Liver (tissue), 3 donors: ENCODE data around the gene PSD4.

Experiments used
- ATF3 ChIP-seq: IDR thresholded peaks from 2 replicates; pipeline ENCODE4 v1.6.1; 2016; ENCODE audit warnings: antibody characterized with exemption
- CTCF ChIP-seq: fragments of 150-350 bp; IDR thresholded peaks from 2 replicates; pipeline ENCODE4 v1.5.1; 2017; ENCODE audit warnings: improper control_type of control experiment, low read depth, low read length; ENCODE audit not compliant: missing input control
- EGR1 ChIP-seq, 2 donors: IDR thresholded peaks; 2 replicates each; pipeline ENCODE4 v1.6.1; 2016 to 2018; ENCODE audit warnings: antibody characterized with exemption in 2 of 2, low read depth in 2 of 2
- FOXA1 ChIP-seq: IDR thresholded peaks from 2 replicates; pipeline ENCODE4 v1.6.1; 2016; ENCODE audit warnings: antibody characterized with exemption
- GABPA ChIP-seq, 2 donors: IDR thresholded peaks in 1 of 2; conservative IDR thresholded peaks in 1 of 2; 2 replicates each; pipeline ENCODE4 v1.6.1; 2016; ENCODE audit warnings: antibody characterized with exemption in 2 of 2, mild to moderate bottlenecking in 1 of 2, moderate library complexity in 1 of 2
- HNF4A ChIP-seq, 2 donors: conservative IDR thresholded peaks; 2 replicates each; pipeline ENCODE4 v1.6.1; 2016; ENCODE audit warnings: antibody characterized with exemption in 2 of 2, mild to moderate bottlenecking in 2 of 2
- MAX ChIP-seq: IDR thresholded peaks from 2 replicates; pipeline ENCODE4 v1.6.1; 2016; ENCODE audit warnings: antibody characterized with exemption
- RAD21 ChIP-seq, 2 donors: IDR thresholded peaks; 2 replicates each; pipeline ENCODE4 v1.6.1; 2016; ENCODE audit warnings: antibody characterized with exemption in 2 of 2, mild to moderate bottlenecking in 2 of 2
- RXRA ChIP-seq, 2 donors: IDR thresholded peaks; 2 replicates each; pipeline ENCODE4 v1.6.1; 2017 to 2018; ENCODE audit warnings: antibody characterized with exemption in 2 of 2, mild to moderate bottlenecking in 1 of 2
- SP1 ChIP-seq: IDR thresholded peaks from 2 replicates; pipeline ENCODE4 v1.6.1; 2018; ENCODE audit warnings: antibody characterized with exemption, mild to moderate bottlenecking
- ZBTB33 ChIP-seq: IDR thresholded peaks from 2 replicates; pipeline ENCODE4 v1.6.1; 2016; ENCODE audit warnings: antibody characterized with exemption
- donor health status: healthy.
- donor health status: healthy.

DNA sequence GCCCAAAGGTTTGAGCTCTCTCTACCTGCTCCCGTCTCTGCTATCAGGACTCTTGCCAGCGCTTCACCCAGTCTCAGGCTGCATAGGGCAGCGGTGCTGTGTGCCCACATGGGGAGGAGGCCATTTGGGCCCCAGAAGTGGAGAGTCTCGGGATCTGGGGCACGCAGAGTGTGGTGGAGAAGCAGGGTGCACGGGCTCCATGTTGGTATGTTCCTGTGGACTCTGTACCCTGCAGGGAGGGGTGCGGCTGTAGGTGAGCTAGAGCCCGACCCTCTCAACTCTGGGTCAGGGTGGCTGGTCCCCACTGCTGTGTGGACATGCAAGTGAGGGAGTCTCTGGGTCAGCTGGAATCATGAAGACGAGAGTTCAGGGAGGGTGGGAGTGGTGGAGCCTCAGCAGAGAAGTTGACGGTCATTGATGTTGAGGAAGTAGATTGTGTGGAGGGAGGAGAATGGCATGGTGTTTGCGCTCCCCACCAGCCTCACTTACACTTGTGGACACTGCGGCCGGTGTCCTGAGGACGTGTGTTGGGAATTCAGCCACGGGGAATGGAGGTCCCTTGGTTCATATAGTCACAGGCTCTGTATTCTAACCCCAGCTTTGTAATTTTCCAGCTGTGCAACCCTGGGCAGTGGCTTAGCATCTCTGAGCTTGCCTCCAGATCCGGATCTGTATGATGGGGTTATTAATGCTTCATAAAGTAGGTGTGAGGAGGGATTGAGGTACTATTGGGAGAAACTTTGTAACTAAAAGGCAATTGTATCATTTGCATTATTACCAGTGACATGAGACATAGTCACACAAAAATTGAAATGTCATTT lies 840 bp upstream of the PSD4 start:
- no peak for TF ChIP-seq EGR1 (IDR thresholded peaks at IDR 0.05; ENCODE audit: low read depth in 2 of 2)
- TF ChIP-seq ATF3, result no peak
- TF ChIP-seq CTCF, result no peak
- no peak for TF ChIP-seq FOXA1
- no peak for TF ChIP-seq RXRA (IDR thresholded peaks at IDR 0.05)
- no peak for TF ChIP-seq MAX
- TF ChIP-seq ZBTB33, result no peak
- TF ChIP-seq SP1, result no peak
- TF ChIP-seq HNF4A (conservative IDR thresholded peaks at IDR 0.05), result no peak
- no peak for TF ChIP-seq GABPA (IDR thresholded peaks at IDR 0.05 in 1 of 2, conservative IDR thresholded peaks at IDR 0.05 in 1 of 2)
- TF ChIP-seq RAD21 (IDR thresholded peaks at IDR 0.05), result no peak
